AG09309 (cell line): ENCODE data around the gene CYP39A1.

ENCODE experiments used
- DNase-seq: peaks from one replicate; pipeline ENCODE4 v3.0.0-alpha.2; 2010; ENCODE audit warnings: low read depth
- H3K4me3 ChIP-seq: 2 replicates; pipeline ENCODE4 v1.5.1; 2011; ENCODE audit warnings: mild to moderate bottlenecking, low read depth, low read length, moderate library complexity; ENCODE audit not compliant: control insufficient read depth
- CTCF ChIP-seq: IDR thresholded peaks from 2 replicates; pipeline ENCODE4 v1.5.1; 2011; ENCODE audit warnings: mild to moderate bottlenecking, low read depth, low read length, inconsistent platforms; ENCODE audit not compliant: insufficient read depth, control insufficient read depth; ENCODE audit errors: missing control alignments

The CYP39A1 gene

GRCh38 chr6:46667377-46667776 lies 14.8 kb upstream of the CYP39A1 start:
- no peak for DNase-seq
- TF ChIP-seq CTCF = no peak
- H3K4me3 ChIP-seq = no peak overlapping the region

GRCh38 chr6:46661483-46661882 lies 8.9 kb upstream of the CYP39A1 start:
- H3K4me3 ChIP-seq = no peak overlapping the region
- TF ChIP-seq CTCF = no peak
- no peak for DNase-seq

DNA sequence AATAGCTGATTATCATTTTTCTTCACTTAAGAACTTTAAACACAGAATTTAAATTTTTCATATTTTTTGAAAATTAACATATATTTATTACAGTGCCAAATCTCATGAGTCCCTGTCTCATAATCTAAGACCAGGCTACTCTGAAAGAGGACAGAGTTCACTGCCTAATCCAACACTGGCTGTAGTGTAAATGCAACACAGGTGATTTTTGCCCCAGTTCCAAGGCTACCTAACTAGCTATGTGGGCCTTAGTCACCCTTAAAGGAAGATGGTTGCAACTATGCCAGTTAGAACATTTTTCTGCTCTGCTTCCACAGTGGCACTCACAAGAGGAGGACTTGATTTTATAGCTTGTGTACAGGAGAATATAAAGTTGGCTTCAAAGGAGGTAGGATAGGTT lies 5.0 kb upstream of the CYP39A1 start:
- DNase-seq = no peak
- no peak overlapping the region for H3K4me3 ChIP-seq
- TF ChIP-seq CTCF = no peak

GRCh38 chr6:46655803-46656202 lies 3.2 kb upstream of the CYP39A1 start:
- no peak overlapping the region for H3K4me3 ChIP-seq
- TF ChIP-seq CTCF = peak; percentile 45
- DNase-seq = no peak

GRCh38 chr6:46653439-46654195 lies 999 bp upstream of the CYP39A1 start:
- peak overlapping the region; percentile 76 for H3K4me3 ChIP-seq
- TF ChIP-seq CTCF = no peak
- no peak for DNase-seq

DNA sequence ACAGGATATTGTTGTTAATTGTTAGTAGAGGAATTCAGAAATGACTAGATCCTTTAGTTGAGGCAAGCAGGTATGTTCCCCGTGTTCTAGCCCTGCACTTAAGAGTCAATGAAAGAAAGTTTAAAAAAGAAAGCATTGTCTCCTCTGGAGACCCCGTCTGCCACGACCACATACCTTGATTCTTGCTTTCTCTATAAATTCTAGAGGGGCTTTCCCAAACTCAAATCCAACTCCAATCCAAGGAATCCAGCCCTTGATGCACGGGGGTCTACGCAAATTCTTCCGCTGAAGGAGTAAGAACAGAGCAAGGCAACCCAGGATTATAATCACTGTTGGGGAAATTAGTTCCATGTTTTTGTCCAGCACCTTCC lies 401 bp downstream of the CYP39A1 start:
- no peak for DNase-seq
- peak overlapping the region; percentile 76 for H3K4me3 ChIP-seq
- TF ChIP-seq CTCF = no peak
